OCI-LY7 (cell line): ENCODE measurements around the gene CDHR1. TPM values are rescaled to one million over a fixed set of nuclear protein-coding genes. Genes with fewer than 3 reads are reported as not detected.
A peak's percentile ranks its signal among the peaks of the same experiment; 100 is the strongest.

Source experiments
- BruUV-seq: library from RNA; stranded (reverse); fragments of 400-500 nt; replicated peaks from 2 replicates; lab custom pipeline; 2021; lab: Mats Ljungman, UMichigan
- CTCF ChIA-PET: fragments of 300-600 bp; sonication (Branson Sonifier 250); formaldehyde crosslinking; loops from one replicate; lab custom pipeline; 2022; ENCODE audit warnings: antibody characterized with exemption; ENCODE audit not compliant: unreplicated experiment; lab: Charles Lee
- POLR2A ChIA-PET: fragments of 300-600 bp; sonication (Branson Sonifier 250); formaldehyde crosslinking; loops from one replicate; lab custom pipeline; 2022; ENCODE audit warnings: antibody characterized with exemption; lab: Charles Lee
- DNase-seq: peaks from one replicate; pipeline ENCODE4 v3.0.0-alpha.2; 2015; ENCODE audit warnings: low spot score
- H2AFZ ChIP-seq: fragments of 200-600 bp; sonication (generic), shearing (Covaris generic); 2 replicates; pipeline ENCODE4 v1.6.1; 2014; ENCODE audit warnings: mild to moderate bottlenecking, antibody characterized with exemption, low read length, moderate library complexity
- H3K27ac ChIP-seq: fragments of 200-600 bp; sonication (generic); 2 replicates; pipeline ENCODE4 v1.5.1; 2014; ENCODE audit warnings: mixed run types, low read depth, mild to moderate bottlenecking, moderate library complexity, low read length, inconsistent platforms; ENCODE audit not compliant: poor library complexity, severe bottlenecking
- H3K36me3 ChIP-seq: fragments of 200-600 bp; sonication (generic); 2 replicates; pipeline ENCODE4 v1.6.1; 2014; ENCODE audit warnings: mild to moderate bottlenecking, antibody characterized with exemption, low read length, moderate library complexity, mixed read lengths; ENCODE audit not compliant: insufficient read depth
- H3K4me1 ChIP-seq: fragments of 200-600 bp; sonication (generic); 2 replicates; pipeline ENCODE4 v1.5.1; 2014; ENCODE audit warnings: mild to moderate bottlenecking, low read length; ENCODE audit not compliant: insufficient read depth, poor library complexity, severe bottlenecking
- H3K4me2 ChIP-seq: fragments of 200-600 bp; sonication (generic); 2 replicates; pipeline ENCODE4 v1.6.1; 2014; ENCODE audit warnings: mild to moderate bottlenecking, low read length
- H3K4me3 ChIP-seq: fragments of 200-600 bp; sonication (generic); 2 replicates; pipeline ENCODE4 v1.5.1; 2014; ENCODE audit warnings: mild to moderate bottlenecking, low read depth, low read length; ENCODE audit not compliant: poor library complexity, severe bottlenecking
- H3K79me2 ChIP-seq: fragments of 200-600 bp; sonication (generic); 2 replicates; pipeline ENCODE4 v1.6.1; 2016; ENCODE audit warnings: low read depth, mild to moderate bottlenecking, low read length, moderate library complexity, mixed read lengths; ENCODE audit not compliant: insufficient read depth
- H3K9me2 ChIP-seq: fragments of 200-600 bp; sonication (generic); 2 replicates; pipeline ENCODE4 v1.6.1; 2016; ENCODE audit warnings: mild to moderate bottlenecking, low read length, mixed read lengths; ENCODE audit not compliant: insufficient read depth
- H3K9me3 ChIP-seq: fragments of 200-600 bp; sonication (generic); 2 replicates; pipeline ENCODE4 v1.6.1; 2014; ENCODE audit warnings: mild to moderate bottlenecking, mixed run types, low read length, mixed read lengths
- H4K20me1 ChIP-seq: fragments of 200-600 bp; sonication (generic); 2 replicates; pipeline ENCODE4 v1.6.1; 2014; ENCODE audit warnings: mild to moderate bottlenecking, antibody characterized with exemption, low read length, moderate library complexity, mixed read lengths; ENCODE audit not compliant: insufficient read depth
- CTCF ChIP-seq: fragments of 200-600 bp; sonication (generic); conservative IDR thresholded peaks from 2 replicates; pipeline ENCODE4 v1.5.1; 2014; ENCODE audit warnings: mild to moderate bottlenecking, antibody characterized with exemption, low read length, moderate library complexity, mixed read lengths
- EZH2phosphoT487 ChIP-seq: fragments of 200-600 bp; sonication (generic); IDR thresholded peaks from 2 replicates; pipeline ENCODE4 v1.6.1; 2018; ENCODE audit warnings: low read depth, borderline replicate concordance, mild to moderate bottlenecking, mixed run types, antibody characterized with exemption, low read length, moderate library complexity, mixed read lengths
- intact Hi-C: fragments of 100-400 bp; cut with micrococcal nuclease; formaldehyde crosslinking; loops from one replicate; pipeline ENCODE4 v1.10.0; 2022; ENCODE audit not compliant: unreplicated experiment
- total RNA-seq, 2 experiments: library from RNA; depleted of rRNA in 1 of 2; stranded (reverse); fragments of >200 nt in 1 of 2; shearing (Covaris generic) in 1 of 2; gene quantifications; 2 replicates each; pipeline ENCODE4 v1.2.3, GENCODE V29; 2014 to 2022

Gene CDHR1
- total RNA-seq, 2 experiments from 2014 or later: not detected

- Histone ChIP-seq H3K9me3 (no peaks in the 10 kb centered on the region), H3K36me3 (no peaks in the 10 kb centered on the region), H3K4me1 (no peaks in the 10 kb centered on the region), H3K4me2 (no peak overlapping the region), H3K27ac (no peak overlapping the region), H2AFZ (no peak overlapping the region), H4K20me1 (no peaks in the 10 kb centered on the region), H3K9me2 (no peaks in the 10 kb centered on the region), H3K4me3 (no peak overlapping the region), H3K79me2 (no peaks in the 10 kb centered on the region)
- intact Hi-C loops: loop anchor here (1.0 to 10.0 kb wide), 4 partner anchors 88 to 273 kb away; no protein-coding TSS in a partner anchor
- peak; percentile 66 for DNase-seq
- ChIA-PET CTCF (interaction anchor here (0.6 kb wide), 1 partner anchor 272 kb away, joined by 3 read pairs; no protein-coding TSS in a partner anchor), POLR2A (interaction anchor here (1.4 kb wide), 1 partner anchor 106 kb away, joined by 3 read pairs; no protein-coding TSS in a partner anchor)
- no TSS peak for BruUV-seq
- TF ChIP-seq EZH2phosphoT487 (no peak), CTCF (peak; percentile 96)
Measured at GRCh38 chr10:84264611-84265141, 70.3 kb downstream of the CDHR1 start.

GRCh38 chr10:84265418-84265817 is 71.1 kb downstream of the CDHR1 start:
- intact Hi-C loops: loop anchor here (2.0 to 10.0 kb wide), 3 partner anchors 87 to 159 kb away; no protein-coding TSS in a partner anchor
- Histone ChIP-seq H2AFZ (no peak overlapping the region), H3K36me3 (no peaks in the 10 kb centered on the region), H3K4me3 (no peak overlapping the region), H3K27ac (no peak overlapping the region), H4K20me1 (no peaks in the 10 kb centered on the region), H3K4me2 (no peak overlapping the region), H3K79me2 (no peaks in the 10 kb centered on the region), H3K9me2 (no peaks in the 10 kb centered on the region), H3K9me3 (no peaks in the 10 kb centered on the region), H3K4me1 (no peaks in the 10 kb centered on the region)
- ChIA-PET CTCF (no interaction called here), POLR2A (interaction anchor here (1.4 kb wide), 1 partner anchor 106 kb away, joined by 3 read pairs; no protein-coding TSS in a partner anchor)
- DNase-seq: no peak
- no TSS peak for BruUV-seq
- TF ChIP-seq CTCF (no peak), EZH2phosphoT487 (no peak)
